GM06990 (cell line): ENCODE measurements around the gene MRO.
"Not testable (repeated sequence)": the region's sequence is repeated elsewhere in the genome, so short reads cannot be mapped to it uniquely, and the experiment has no call there.

Experiments
- DNase-seq: peaks from one replicate; pipeline ENCODE4 v3.0.0-alpha.2; 2011; ENCODE audit not compliant: insufficient read length; ENCODE audit errors: extremely low read depth
- H3K27me3 ChIP-seq: replicated peaks from 2 replicates; pipeline ENCODE4 v1.6.0; 2011; ENCODE audit warnings: low read length; ENCODE audit not compliant: control insufficient read depth, insufficient read depth
- H3K36me3 ChIP-seq: 2 replicates; pipeline ENCODE4 v1.5.1; 2011; ENCODE audit warnings: low read length; ENCODE audit not compliant: control insufficient read depth, insufficient read depth
- H3K4me3 ChIP-seq: replicated peaks from 2 replicates; pipeline ENCODE4 v1.5.1; 2011; ENCODE audit warnings: low read depth, mild to moderate bottlenecking, control low read depth, low read length
- CTCF ChIP-seq: IDR thresholded peaks from 2 replicates; pipeline ENCODE4 v1.5.1; 2011; ENCODE audit warnings: low read length, control low read depth, mild to moderate bottlenecking, inconsistent platforms; ENCODE audit not compliant: insufficient read depth, poor library complexity, severe bottlenecking

Gene MRO

DNA sequence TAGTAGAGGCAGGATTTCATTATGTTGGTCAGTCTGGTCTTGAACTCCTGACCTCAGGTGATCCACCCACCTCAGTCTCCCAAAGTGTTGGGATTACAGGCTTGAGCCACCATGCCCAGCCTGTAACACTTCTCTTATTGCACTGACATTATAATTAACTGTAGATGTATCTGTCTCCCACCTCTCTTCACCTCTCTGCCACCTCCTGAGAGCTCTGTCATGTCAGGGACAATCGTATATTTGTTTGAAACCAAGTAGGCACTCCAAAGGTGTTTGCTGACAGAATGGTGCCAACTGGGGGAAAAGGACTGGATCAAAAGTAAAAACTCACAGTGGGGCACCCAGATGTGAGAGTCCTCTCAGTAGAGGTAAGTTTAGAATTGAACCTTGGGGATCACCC, 41.8 kb upstream of the MRO start:
- Histone ChIP-seq H3K36me3 (no peaks in the 10 kb centered on the region), H3K27me3 (no peaks in the 10 kb centered on the region), H3K4me3 (no peak overlapping the region)
- no peak for DNase-seq
- no peak for TF ChIP-seq CTCF

DNA sequence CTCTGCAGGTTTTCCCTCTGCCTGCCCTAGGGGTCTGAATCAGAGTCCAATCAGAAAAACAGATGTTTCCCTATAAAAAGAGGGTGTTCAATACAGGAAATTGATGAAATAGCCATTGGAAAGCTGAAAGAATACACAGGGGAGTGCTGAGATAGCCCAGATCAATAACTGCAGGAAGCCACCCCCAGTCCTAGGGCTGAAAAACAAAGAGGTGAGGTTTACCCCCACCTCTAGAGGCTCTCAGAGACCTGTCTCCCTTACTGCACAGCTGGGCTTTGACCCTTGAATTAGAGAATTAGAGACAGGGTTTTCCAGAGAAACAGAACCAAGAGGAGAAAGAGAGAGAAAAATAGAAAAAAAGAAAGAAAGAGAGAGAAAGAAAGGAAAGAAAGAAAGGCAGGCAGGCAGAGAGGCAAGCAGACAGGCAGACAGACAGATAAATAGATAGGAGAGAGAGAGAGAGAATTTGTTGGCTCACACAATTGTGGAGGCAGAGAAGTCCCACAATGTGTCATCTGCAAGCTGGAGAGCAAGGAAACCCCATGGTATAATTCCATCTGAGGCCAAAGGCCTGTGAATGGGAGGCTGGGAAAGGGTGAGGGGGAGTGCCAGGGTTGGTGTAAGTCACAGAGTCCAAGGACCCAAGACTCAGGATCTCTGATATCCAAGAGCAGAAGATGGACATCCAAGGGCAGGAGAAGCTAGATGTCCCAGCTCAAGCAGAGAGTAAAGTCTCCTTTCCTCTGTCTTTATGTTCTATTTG, 40.2 kb upstream of the MRO start:
- Histone ChIP-seq H3K27me3 (no peaks in the 10 kb centered on the region), H3K4me3 (no peak overlapping the region), H3K36me3 (no peaks in the 10 kb centered on the region)
- no peak for DNase-seq
- TF ChIP-seq CTCF = no peak

- Histone ChIP-seq H3K36me3 (no peaks in the 10 kb centered on the region), H3K27me3 (no peaks in the 10 kb centered on the region), H3K4me3 (no peak overlapping the region)
- TF ChIP-seq CTCF = no peak
- no peak for DNase-seq
Measured at GRCh38 chr18:50857694-50858093, 37.9 kb upstream of the MRO start.

- not testable (repeated sequence) for H3K36me3 ChIP-seq, DNase-seq, H3K27me3 ChIP-seq, H3K4me3 ChIP-seq
Measured at GRCh38 chr18:50857166-50857565, 37.4 kb upstream of the MRO start.

- no peak for TF ChIP-seq CTCF
- DNase-seq = no peak
- H3K4me3 ChIP-seq = no peak overlapping the region
- H3K27me3 ChIP-seq = no peaks in the 10 kb centered on the region
- H3K36me3 ChIP-seq = no peaks in the 10 kb centered on the region
Measured at GRCh38 chr18:50855976-50856757, 36.4 kb upstream of the MRO start.

DNA sequence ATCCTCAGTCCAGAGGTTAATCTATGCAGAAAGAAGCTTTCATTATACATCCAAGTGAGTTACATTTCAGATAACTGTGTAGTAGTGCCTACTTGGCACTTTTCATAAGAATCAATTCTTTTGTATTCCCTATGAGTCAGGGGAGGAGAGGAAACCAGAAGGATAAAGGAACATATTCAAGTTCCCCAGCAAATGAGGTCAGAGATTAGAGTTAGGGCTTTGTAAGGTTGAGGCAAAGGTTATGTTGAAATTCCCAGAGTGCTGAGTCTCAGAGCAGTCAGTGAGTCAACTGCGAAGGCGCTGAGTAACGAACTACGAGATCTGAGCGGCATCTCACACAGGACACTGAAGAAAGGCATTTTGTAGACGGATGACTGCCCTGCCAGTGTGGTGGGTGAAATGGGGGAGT, 34.1 kb upstream of the MRO start:
- Histone ChIP-seq H3K27me3 (no peaks in the 10 kb centered on the region), H3K36me3 (no peaks in the 10 kb centered on the region), H3K4me3 (no peak overlapping the region)
- TF ChIP-seq CTCF = no peak
- no peak for DNase-seq
